Endothelial cell of umbilical vein (primary cell): ENCODE measurements around the gene PTTG1IP. TPM values are rescaled to one million over a fixed set of nuclear protein-coding genes. Genes with fewer than 3 reads are reported as not detected.

Experiments
- BruUV-seq: library from RNA; stranded (reverse); fragments of 400-500 nt; replicated peaks from 2 replicates; lab custom pipeline; 2021; lab: Mats Ljungman, UMichigan
- CTCF ChIA-PET: fragments of 300-600, 350-600 bp; sonication (Branson Sonifier 250); formaldehyde crosslinking; loops from one replicate; lab custom pipeline; 2021; ENCODE audit warnings: antibody characterized with exemption, inconsistent platforms; lab: Charles Lee
- POLR2A ChIA-PET: fragments of 300-600, 350-600 bp; sonication (Branson Sonifier 250); formaldehyde crosslinking; loops from one replicate; lab custom pipeline; 2021; ENCODE audit warnings: antibody characterized with exemption, inconsistent platforms; lab: Charles Lee
- DNase-seq: peaks from one replicate; pipeline ENCODE4 v3.0.0-alpha.2; 2011; ENCODE audit warnings: low read depth, low spot score
- FAIRE-seq: peaks from 2 replicates; lab custom pipeline; 2011; peaks lifted over from hg19 to GRCh38; lab: Jason Lieb, UNC
- H2AFZ ChIP-seq: 2 replicates; pipeline ENCODE4 v1.6.0; 2012; ENCODE audit warnings: low read depth, low read length, control low read depth, inconsistent platforms
- H3K27ac ChIP-seq: 2 replicates; pipeline ENCODE4 v1.5.1; 2011; ENCODE audit warnings: low read depth, mild to moderate bottlenecking, control low read depth, low read length, moderate library complexity; ENCODE audit not compliant: insufficient read depth
- H3K27me3 ChIP-seq, 2 experiments: 2 replicates each; pipeline versions ENCODE4 v1.6.0 to v1.6.1; 2011; ENCODE audit warnings: low read length in 2 of 2, mixed read lengths in 1 of 2; ENCODE audit not compliant: control insufficient read depth in 2 of 2, insufficient read depth in 2 of 2
- H3K36me3 ChIP-seq, 2 experiments: 2 replicates in 1 of 2; 3 replicates in 1 of 2; pipeline ENCODE4 v1.5.1; 2011; ENCODE audit warnings: low read length in 2 of 2, mild to moderate bottlenecking in 1 of 2, moderate library complexity in 1 of 2; ENCODE audit not compliant: control insufficient read depth in 2 of 2, insufficient read depth in 2 of 2; ENCODE audit errors: extremely low read depth in 1 of 2
- H3K4me1 ChIP-seq: 3 replicates; pipeline ENCODE4 v1.5.1; 2011; ENCODE audit warnings: mild to moderate bottlenecking, low read length; ENCODE audit not compliant: control insufficient read depth, insufficient read depth; ENCODE audit errors: extremely low read depth
- H3K4me2 ChIP-seq: 2 replicates; pipeline ENCODE4 v1.6.1; 2011; ENCODE audit warnings: low read length, control low read depth, mixed read lengths; ENCODE audit not compliant: insufficient read depth
- H3K4me3 ChIP-seq, 3 experiments: fragments of 200-600 bp in 1 of 3; sonication (generic), shearing (Covaris generic) in 1 of 3; replicated peaks in 1 of 3; 2 replicates each; pipeline ENCODE4 v1.5.1; 2011 to 2016; ENCODE audit warnings: control low read depth in 3 of 3, low read length in 3 of 3, mild to moderate bottlenecking in 2 of 3, inconsistent platforms in 1 of 3, low read depth in 1 of 3, moderate library complexity in 1 of 3; ENCODE audit not compliant: insufficient read depth in 1 of 3
- H3K79me2 ChIP-seq: 2 replicates; pipeline ENCODE4 v1.6.0; 2012; ENCODE audit warnings: low read length, inconsistent platforms; ENCODE audit not compliant: control insufficient read depth, insufficient read depth
- H3K9ac ChIP-seq: replicated peaks from 2 replicates; pipeline ENCODE3; 2011; ENCODE audit warnings: low read length, control low read depth; ENCODE audit not compliant: insufficient read depth; ENCODE audit errors: extremely low read depth
- H3K9me1 ChIP-seq: replicated peaks from 3 replicates; pipeline ENCODE4 v1.6.0; 2011; ENCODE audit warnings: mild to moderate bottlenecking, low read length; ENCODE audit not compliant: control insufficient read depth, insufficient read depth; ENCODE audit errors: extremely low read depth
- H3K9me3 ChIP-seq: replicated peaks from 2 replicates; pipeline ENCODE4 v1.5.1; 2012; ENCODE audit warnings: low read length, inconsistent platforms; ENCODE audit not compliant: control insufficient read depth, insufficient read depth
- H4K20me1 ChIP-seq: replicated peaks from 2 replicates; pipeline ENCODE3; 2011; ENCODE audit warnings: mild to moderate bottlenecking, low read length; ENCODE audit not compliant: control insufficient read depth, insufficient read depth; ENCODE audit errors: extremely low read depth
- EZH2 ChIP-seq: IDR thresholded peaks from 2 replicates; pipeline ENCODE4 v1.6.1; 2012; ENCODE audit warnings: borderline replicate concordance, low read depth, mild to moderate bottlenecking, moderate library complexity, low read length, inconsistent platforms; ENCODE audit not compliant: severe bottlenecking
- FOS ChIP-seq: IDR thresholded peaks from 2 replicates; pipeline ENCODE4 v1.6.1; 2011; ENCODE audit warnings: mild to moderate bottlenecking, low read length, moderate library complexity, borderline replicate concordance; ENCODE audit not compliant: insufficient read depth
- GATA2 ChIP-seq: IDR thresholded peaks from 2 replicates; pipeline ENCODE4 v1.7.0; 2011; ENCODE audit warnings: low read depth, mild to moderate bottlenecking, moderate library complexity, mixed read lengths, low read length; ENCODE audit not compliant: insufficient read length, insufficient read depth
- JUN ChIP-seq: IDR thresholded peaks from 2 replicates; pipeline ENCODE4 v1.6.1; 2011; ENCODE audit warnings: borderline replicate concordance, low read depth; ENCODE audit not compliant: insufficient read length, insufficient read depth
- MYC ChIP-seq: IDR thresholded peaks from one replicate; pipeline ENCODE4 v1.6.1; 2011; ENCODE audit warnings: mild to moderate bottlenecking, low read depth, low read length
- POLR2A ChIP-seq: IDR thresholded peaks from 2 replicates; pipeline ENCODE4 v1.6.1; 2012; ENCODE audit warnings: low read depth, mild to moderate bottlenecking, control low read depth, low read length
- POLR2AphosphoS5 ChIP-seq: IDR thresholded peaks from 2 replicates; pipeline ENCODE4 v1.6.1; 2012; ENCODE audit warnings: low read depth, mild to moderate bottlenecking, control low read depth, low read length, moderate library complexity; ENCODE audit not compliant: insufficient read depth
- dilution Hi-C: fragments of 300-500 bp; cut with MboI; formaldehyde crosslinking; loops from one replicate; pipeline ENCODE4 v1.15.0; 2019; ENCODE audit warnings: low sequenced_read_pairs; ENCODE audit not compliant: extremely low pct_ligation_motif_present
- intact Hi-C: fragments of 100-400 bp; cut with micrococcal nuclease; formaldehyde crosslinking; loops from one replicate; pipeline ENCODE4 v1.10.0; 2022
- polyA plus RNA-seq, 4 experiments: library from polyadenylated mRNA; depleted of rRNA in 3 of 4; stranded (reverse) in 3 of 4; unstranded in 1 of 4; fragments of >200 nt; gene quantifications; 2 replicates each; pipeline versions ENCODE4 v1.2.1 to v1.2.3, GENCODE V29; 2011 to 2012; ENCODE audit warnings: missing spikeins in 1 of 4
- total RNA-seq: library from RNA; stranded (reverse); gene quantifications from 2 replicates; pipeline ENCODE4 v1.2.3, GENCODE V29; 2021
- TF ChIP-seq, protein P1 (sequence below), 2 donors: IDR thresholded peaks; 1 replicate in 1 of 2; 2 replicates in 1 of 2; pipeline ENCODE4 v1.5.1; 2011; ENCODE audit warnings: low read length in 2 of 2, mild to moderate bottlenecking in 2 of 2, moderate library complexity in 2 of 2, control low read depth in 1 of 2, inconsistent platforms in 1 of 2, low read depth in 1 of 2; ENCODE audit not compliant: insufficient read depth in 1 of 2; ENCODE audit errors: extremely low read depth in 1 of 2
- TF ChIP-seq, protein P2 (sequence below): IDR thresholded peaks from 2 replicates; pipeline ENCODE4 v1.6.1; 2011; ENCODE audit not compliant: insufficient read depth, insufficient read length

Gene PTTG1IP
- total and polyA plus RNA-seq, 2 donors (not counting 3 experiments of a cell fraction or from before 2014, with no cell fraction given): 342 to 415 TPM

GRCh38 chr21:44889625-44890337 lies 16.3 kb upstream of the PTTG1IP start:
- Histone ChIP-seq H3K79me2 (no peaks in the 10 kb centered on the region), H3K27me3 (no peaks in the 10 kb centered on the region), H2AFZ (no peak overlapping the region), H3K4me1 (no peaks in the 10 kb centered on the region), H3K36me3 (no peaks in the 10 kb centered on the region), H3K4me3 (no peak overlapping the region), H3K9me3 (no peaks in the 10 kb centered on the region), H3K9ac (no peak overlapping the region), H3K4me2 (no peak overlapping the region), H3K27ac (no peak overlapping the region), H4K20me1 (no peaks in the 10 kb centered on the region), H3K9me1 (no peaks in the 10 kb centered on the region)
- no TSS peak for BruUV-seq
- TF ChIP-seq, protein P1, sequence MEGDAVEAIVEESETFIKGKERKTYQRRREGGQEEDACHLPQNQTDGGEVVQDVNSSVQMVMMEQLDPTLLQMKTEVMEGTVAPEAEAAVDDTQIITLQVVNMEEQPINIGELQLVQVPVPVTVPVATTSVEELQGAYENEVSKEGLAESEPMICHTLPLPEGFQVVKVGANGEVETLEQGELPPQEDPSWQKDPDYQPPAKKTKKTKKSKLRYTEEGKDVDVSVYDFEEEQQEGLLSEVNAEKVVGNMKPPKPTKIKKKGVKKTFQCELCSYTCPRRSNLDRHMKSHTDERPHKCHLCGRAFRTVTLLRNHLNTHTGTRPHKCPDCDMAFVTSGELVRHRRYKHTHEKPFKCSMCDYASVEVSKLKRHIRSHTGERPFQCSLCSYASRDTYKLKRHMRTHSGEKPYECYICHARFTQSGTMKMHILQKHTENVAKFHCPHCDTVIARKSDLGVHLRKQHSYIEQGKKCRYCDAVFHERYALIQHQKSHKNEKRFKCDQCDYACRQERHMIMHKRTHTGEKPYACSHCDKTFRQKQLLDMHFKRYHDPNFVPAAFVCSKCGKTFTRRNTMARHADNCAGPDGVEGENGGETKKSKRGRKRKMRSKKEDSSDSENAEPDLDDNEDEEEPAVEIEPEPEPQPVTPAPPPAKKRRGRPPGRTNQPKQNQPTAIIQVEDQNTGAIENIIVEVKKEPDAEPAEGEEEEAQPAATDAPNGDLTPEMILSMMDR (IDR thresholded peaks at IDR 0.05; ENCODE audit: extremely low read depth in 1 of 2, insufficient read depth in 1 of 2, low read depth in 1 of 2, low read length in 2 of 2): no peak
- TF ChIP-seq POLR2AphosphoS5: no peak
- no peak for TF ChIP-seq FOS
- TF ChIP-seq JUN: no peak
- TF ChIP-seq, protein P2, sequence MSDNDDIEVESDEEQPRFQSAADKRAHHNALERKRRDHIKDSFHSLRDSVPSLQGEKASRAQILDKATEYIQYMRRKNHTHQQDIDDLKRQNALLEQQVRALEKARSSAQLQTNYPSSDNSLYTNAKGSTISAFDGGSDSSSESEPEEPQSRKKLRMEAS: no peak
- TF ChIP-seq EZH2: no peak
- no peak for TF ChIP-seq GATA2
- TF ChIP-seq MYC: no peak
- TF ChIP-seq POLR2A: no peak
- CTCF ChIA-PET: interaction anchor here (1.6 kb wide), 1 partner anchor 42 kb away, joined by 5 read pairs; no protein-coding TSS in a partner anchor
- intact Hi-C loops (no loop called here), dilution Hi-C loops (no loop called here)
- no peak for DNase-seq
- POLR2A ChIA-PET: no interaction called here
- no peak for FAIRE-seq
